ENCODE results near the gene TMTC2.
"Not testable (repeated sequence)": the region's sequence is repeated elsewhere in the genome, so short reads cannot be mapped to it uniquely, and the experiment has no call there.

Gene TMTC2

GRCh38 chr12:83082690-83083276 lies 396.1 kb downstream of the TMTC2 start:
- no peak for DNase-seq (ENCODE audit: low read depth)

- no peak for DNase-seq (ENCODE audit: low read depth)
Measured at GRCh38 chr12:83083616-83084015, 396.9 kb downstream of the TMTC2 start.

- no peak for DNase-seq (ENCODE audit: low read depth)
Measured at GRCh38 chr12:83084516-83085234, 398.0 kb downstream of the TMTC2 start.

GRCh38 chr12:83086023-83086422 lies 399.3 kb downstream of the TMTC2 start:
- DNase-seq (ENCODE audit: low read depth): no peak

- DNase-seq (ENCODE audit: low read depth): no peak
Measured at GRCh38 chr12:83089575-83089974, 402.9 kb downstream of the TMTC2 start.

GRCh38 chr12:83092129-83092528 lies 405.4 kb downstream of the TMTC2 start:
- DNase-seq (ENCODE audit: low read depth): no peak

GRCh38 chr12:83092606-83093005 lies 405.9 kb downstream of the TMTC2 start:
- no peak for DNase-seq (ENCODE audit: low read depth)

GRCh38 chr12:83093426-83093825 lies 406.7 kb downstream of the TMTC2 start:
- DNase-seq (ENCODE audit: low read depth): no peak

GRCh38 chr12:83097643-83098342 lies 411.1 kb downstream of the TMTC2 start:
- no peak for DNase-seq (ENCODE audit: low read depth)

- no peak for DNase-seq (ENCODE audit: low read depth)
Measured at GRCh38 chr12:83099436-83099835, 412.7 kb downstream of the TMTC2 start.

- DNase-seq (ENCODE audit: low read depth): no peak
Measured at GRCh38 chr12:83102499-83102898, 415.8 kb downstream of the TMTC2 start.

GRCh38 chr12:83106873-83107272 lies 420.2 kb downstream of the TMTC2 start:
- no peak for DNase-seq (ENCODE audit: low read depth)

GRCh38 chr12:83110424-83110823 lies 423.7 kb downstream of the TMTC2 start:
- no peak for DNase-seq (ENCODE audit: low read depth)

GRCh38 chr12:83113945-83114344 lies 427.2 kb downstream of the TMTC2 start:
- no peak for DNase-seq (ENCODE audit: low read depth)

- DNase-seq (ENCODE audit: low read depth): no peak
Measured at GRCh38 chr12:83114966-83115365, 428.3 kb downstream of the TMTC2 start.

GRCh38 chr12:83117926-83118325 lies 431.2 kb downstream of the TMTC2 start:
- not testable (repeated sequence) for DNase-seq (ENCODE audit: low read depth)

GRCh38 chr12:83121897-83122622 lies 435.4 kb downstream of the TMTC2 start:
- no peak for DNase-seq (ENCODE audit: low read depth)

- DNase-seq (ENCODE audit: low read depth): no peak
Measured at GRCh38 chr12:83122623-83122934, 435.9 kb downstream of the TMTC2 start.

GRCh38 chr12:83123039-83123438 lies 436.3 kb downstream of the TMTC2 start:
- no peak for DNase-seq (ENCODE audit: low read depth)

- no peak for DNase-seq (ENCODE audit: low read depth)
Measured at GRCh38 chr12:83128540-83128939, 441.8 kb downstream of the TMTC2 start.

GRCh38 chr12:83130178-83130577 lies 443.5 kb downstream of the TMTC2 start:
- DNase-seq (ENCODE audit: low read depth): no peak

GRCh38 chr12:83132360-83132759 lies 445.7 kb downstream of the TMTC2 start:
- no peak for DNase-seq (ENCODE audit: low read depth)

- DNase-seq (ENCODE audit: low read depth): no peak
Measured at GRCh38 chr12:83136411-83136810, 449.7 kb downstream of the TMTC2 start.
